HG02588 (cell line): ENCODE measurements around the gene ARRB1.
A peak's percentile ranks its signal among the peaks of the same experiment; 100 is the strongest.

Source experiments
- ATAC-seq: cut with Tn5 transposase; IDR thresholded peaks from one replicate; pipeline ENCODE4 v1.9.1; 2021; ENCODE audit warnings: mild to moderate bottlenecking, moderate library complexity; ENCODE audit not compliant: unreplicated experiment

The ARRB1 gene

DNA sequence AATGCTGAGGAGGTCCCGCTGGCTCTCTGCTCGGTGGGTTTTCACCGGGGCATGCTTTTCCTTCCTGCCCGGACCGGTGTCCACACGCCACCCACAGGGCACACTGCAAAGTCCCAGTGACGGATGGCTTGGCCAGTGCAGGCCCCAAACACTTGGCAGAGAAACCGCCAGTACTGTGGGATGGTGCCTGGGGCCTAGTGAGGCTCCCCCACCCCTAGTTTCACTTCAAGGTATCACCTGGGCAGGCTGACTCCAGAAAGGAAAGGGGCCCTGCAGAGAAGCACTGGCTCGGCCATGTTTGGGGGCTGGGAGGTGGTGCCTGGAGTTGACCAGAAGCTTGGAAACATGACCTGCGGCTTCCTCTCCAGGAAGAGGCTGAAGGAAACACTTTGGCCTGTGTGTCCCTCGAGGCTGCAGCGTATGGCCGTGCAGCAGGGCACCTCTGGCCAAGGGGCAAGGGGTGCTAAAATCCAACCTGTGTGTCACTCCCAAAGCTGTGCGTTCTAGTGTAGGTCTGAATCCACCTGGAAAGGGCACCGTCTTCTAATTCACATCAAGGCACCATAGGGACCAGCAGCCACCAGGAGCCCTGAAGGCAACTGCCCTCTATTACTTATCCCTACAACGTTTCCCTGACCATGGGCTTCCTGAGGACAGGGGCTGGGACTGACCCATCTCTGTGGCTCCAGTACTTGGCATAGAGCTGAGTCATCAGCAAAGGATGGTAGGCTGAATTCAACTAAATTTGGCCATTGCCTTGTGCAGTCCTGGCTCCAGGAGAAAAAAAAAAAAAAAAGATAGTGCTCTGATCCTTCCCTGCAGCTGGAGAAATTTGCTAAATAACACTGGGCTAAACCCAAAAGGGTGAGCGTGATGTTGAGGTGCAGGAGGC lies 88.3 kb downstream of the ARRB1 start:
- no peak for ATAC-seq

DNA sequence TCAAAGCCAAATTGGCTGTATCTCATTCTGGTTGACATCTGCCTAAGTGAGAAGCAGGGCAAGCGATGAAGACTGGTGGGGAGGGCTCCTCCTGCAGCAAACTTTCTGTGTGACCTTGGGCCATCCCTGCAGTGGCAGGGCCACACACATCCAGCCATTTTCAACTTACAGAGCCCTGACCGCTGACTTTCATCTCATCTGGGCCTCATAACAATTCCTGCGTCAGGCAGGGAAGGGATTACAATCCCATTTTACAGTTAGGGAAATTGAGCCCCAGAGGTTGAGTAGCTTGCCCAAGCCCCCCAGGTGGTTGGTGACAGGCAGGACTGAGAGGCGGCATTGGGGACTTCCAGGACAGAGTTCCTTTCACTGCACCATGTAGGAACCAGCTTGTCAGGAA lies 89.0 kb downstream of the ARRB1 start:
- ATAC-seq = no peak

DNA sequence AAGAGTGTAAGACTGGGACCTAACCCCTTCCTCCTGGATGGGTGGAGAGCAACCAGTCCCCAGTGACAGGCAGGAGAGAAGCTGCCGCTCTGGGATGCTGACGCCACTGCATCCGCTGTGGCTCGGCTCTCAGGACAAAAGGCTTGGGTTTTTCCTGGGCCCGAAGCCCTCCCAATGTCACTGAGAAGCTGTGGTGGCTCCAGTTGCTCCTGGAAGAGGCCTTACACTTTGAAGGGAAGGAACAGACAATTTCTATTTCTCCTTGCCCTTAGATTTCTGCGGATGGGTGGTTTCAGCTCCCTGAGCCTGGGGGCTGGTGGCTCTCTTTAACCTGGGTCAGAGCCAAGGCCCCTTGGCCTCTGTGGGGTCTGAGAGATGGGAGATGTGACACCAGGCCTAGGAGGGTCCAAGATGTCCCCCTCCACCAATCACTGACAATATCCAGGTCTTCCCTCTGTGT lies 89.5 kb downstream of the ARRB1 start:
- ATAC-seq = no peak

DNA sequence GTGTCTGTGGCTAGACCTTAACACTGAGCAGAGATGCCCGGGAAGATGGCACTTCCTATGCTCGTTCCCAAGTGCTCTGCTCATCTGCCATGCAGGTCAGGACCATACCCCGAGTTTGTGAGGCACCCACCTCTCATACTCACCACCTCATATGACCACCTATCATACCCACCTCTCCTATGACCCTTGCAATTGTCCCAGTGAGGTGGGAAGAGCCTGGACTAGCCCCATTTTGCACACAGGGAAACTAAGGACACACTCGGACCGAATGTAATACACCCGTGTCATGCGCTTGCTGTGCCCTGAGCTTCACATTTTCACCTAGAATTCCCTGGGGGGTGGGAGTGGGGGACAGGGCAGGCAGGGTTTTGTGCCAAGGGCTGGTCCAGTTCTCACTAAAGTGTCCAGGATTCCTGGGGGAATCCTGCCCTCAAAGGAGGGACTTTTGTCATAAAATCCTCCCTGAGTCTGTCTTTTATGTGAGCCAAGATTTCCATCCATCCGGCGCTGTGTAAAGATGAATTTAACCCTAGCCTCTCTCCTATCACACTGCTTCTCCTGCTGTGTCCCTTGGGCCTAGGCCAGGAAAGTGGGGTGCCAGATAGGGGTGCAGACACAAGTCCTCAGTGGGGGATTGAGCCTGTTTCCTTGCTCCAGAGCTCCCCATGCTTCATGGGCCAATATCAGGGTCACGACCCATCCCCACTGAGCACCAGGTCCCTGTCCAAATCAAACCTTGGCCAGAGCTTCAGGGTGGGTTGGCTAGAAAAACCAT lies 90.9 kb downstream of the ARRB1 start:
- no peak for ATAC-seq

DNA sequence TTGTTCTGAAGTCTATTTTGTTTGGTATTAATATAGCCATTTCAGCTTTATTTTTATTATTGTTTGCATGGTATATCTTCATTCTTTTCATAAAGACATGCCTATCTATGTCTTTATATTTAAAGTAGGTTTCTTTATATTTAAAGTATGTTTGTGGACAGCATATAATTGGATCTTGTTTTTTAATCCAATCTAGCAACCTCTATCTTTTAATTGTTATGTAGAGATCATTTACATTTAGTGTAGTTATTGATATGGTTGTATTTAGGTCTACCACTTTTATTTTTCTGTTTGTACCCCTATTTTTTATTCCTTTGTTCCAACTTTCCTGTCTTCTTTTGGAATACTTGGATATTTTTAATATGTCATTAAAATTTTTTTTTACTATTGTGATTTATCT lies 97.1 kb downstream of the ARRB1 start:
- no peak for ATAC-seq

DNA sequence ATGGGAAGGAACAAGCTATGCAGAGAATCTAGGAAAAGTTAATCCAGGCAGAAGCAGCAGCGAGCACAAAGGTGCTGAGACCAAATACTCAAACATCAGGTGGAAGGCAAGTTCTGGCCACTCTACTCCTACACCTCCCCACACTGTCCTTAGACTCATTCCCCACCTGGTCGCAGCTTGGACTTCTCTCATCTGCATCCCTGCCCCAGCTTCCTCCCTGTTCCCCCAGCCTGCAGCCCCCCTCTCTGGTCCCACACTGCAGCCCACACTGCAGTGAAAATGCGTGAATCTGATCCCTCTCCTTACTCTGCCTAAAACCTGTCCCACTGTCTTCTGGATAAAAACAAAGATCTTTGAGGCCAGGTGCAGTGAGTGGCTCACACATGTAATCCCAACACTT lies 101.8 kb downstream of the ARRB1 start:
- no peak for ATAC-seq

DNA sequence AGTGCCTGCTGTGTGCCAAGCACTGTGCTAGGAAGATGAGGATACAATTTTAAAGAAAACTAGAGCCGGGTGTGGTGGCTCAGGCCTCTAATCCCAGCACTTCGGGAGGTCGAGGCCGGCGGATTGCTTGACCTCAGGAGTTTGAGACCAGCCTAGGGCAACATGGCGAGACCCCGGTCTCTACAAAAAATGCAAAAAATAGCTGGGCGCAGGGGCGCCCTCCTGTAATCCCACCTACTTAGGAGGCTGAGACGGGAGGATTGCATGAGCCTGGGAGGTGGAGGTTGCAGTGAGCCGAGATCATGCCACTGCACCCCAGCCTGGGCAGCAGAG lies 102.6 kb downstream of the ARRB1 start:
- no peak for ATAC-seq

DNA sequence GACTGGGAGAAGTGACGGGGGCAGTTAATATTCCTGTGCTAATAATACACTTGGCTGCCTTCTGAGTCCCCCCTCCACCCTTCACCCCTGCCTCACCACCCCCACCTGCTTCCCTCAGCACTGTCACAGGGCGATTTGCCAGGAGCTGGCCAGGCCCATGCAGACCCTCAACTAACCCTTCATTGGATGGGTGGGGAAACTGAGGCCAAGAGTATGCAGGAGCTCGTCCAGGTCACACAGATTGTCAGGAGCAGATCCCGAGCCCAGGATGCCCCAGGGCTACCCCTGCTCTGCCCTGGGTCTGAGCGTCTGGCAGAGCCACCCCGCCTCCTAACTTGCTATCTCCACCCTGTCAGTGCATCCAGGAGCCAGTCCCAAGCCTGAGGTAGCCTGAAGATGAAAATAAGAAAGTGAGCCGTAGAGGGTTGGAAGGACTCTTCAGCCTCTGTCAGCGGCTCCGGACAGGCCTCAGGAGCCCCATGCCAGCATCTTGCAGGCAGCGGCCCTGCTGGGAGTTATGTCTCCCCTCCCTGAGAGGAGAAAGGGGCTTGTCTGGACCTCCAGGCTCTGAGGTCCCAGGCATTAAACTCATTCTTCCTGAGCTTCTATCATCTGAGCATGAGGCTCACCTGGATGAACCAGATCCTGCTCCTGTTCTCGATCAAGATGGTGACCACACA lies 104.7 kb downstream of the ARRB1 start:
- no peak for ATAC-seq

DNA sequence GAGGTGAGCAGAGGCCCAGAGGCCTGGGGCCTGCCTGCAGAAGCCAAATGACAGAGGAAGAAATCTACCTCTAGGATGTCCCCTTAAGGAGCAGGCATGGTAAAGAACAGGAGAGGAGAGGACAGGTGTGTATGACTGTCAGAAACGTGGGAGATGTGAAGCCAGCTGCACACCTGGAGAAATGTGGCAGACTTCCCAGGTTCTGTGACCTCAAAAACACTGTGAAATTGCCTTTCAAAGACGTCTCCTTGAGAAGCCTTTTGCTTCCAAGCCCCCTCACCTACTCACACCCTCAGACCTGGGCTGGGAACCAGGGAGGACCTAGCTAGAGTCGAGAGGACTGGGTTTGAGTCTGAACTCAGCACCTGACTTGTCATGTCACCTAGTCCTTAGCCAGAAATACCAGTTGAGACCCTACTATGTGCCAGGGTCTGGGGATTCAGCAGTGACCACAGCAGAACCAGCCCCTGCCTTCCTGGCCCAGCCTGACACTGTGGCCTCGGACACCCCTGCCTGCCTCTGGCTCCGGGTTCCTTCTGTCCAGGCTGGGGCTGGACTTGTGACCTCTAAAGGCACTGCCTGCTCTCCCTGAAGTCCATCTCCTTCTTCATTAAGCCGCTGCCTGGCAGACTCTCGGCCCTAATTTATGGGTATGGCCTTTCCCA lies 105.3 kb downstream of the ARRB1 start:
- no peak for ATAC-seq

DNA sequence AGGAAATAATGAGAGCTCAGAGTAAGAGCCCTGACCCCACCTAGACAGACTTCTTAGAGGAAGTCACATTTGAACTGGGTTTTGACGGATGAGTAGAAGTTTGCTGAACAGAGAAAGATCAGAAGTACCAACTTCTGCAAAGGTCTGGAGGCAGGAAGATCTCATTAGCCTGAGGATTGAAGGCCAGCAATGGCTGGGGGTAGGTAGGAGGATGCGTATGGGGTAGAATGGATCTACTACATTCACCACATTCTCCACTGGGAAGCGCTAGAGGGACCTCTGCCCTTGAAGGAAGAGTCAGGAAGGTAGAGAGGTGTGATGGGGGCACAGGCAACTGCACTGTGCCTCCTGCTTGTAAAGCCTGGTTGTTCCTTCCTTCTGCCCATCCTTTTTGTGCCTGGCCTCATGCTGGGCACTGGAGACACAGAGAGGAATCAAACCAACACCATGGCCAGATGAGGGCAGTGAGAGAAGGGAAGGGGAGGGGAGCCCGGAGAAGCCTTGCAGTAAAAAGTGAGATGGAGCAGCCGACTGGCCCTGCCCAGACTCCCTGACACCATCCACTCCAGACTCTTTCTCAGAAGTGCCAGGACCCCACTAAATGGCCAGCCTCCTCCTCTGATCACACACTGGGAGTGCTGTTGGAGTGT lies 106.0 kb downstream of the ARRB1 start:
- no peak for ATAC-seq

DNA sequence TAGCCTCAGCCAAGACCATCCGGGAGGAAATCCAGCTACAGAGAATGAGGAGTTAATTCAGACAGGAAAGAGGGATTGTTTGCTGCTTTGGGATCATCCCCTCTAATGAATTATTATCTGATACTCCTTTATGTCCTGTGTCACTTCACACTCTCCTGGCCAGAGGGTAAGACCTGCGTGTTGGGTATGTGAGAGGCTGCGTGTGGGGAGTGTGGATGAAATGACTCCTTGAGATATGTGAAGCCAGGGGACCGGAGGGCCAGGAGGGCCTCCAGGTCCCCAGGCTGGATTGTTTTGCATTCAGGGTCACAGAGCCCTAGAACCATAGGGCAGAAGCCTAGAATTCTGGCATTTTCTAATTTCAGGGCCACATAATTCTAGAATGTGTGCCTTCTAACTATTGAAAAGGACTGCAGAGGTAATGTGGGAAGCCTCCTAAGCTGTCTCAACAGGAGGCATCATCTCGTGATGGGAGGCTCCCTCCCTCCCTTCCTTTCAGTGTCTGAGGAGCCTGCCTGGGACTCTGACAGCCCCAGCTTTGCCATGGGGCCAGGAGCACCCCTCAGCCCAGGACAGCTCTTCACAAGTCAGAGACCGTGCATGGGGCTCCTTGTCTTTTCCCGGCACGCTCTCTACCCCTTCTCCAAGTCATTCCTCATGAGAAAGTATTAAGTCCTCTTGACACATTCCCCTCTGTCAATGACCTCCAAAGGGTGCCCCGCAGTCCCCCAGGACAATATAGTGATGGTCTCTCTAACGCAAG lies 107.2 kb downstream of the ARRB1 start:
- no peak for ATAC-seq

DNA sequence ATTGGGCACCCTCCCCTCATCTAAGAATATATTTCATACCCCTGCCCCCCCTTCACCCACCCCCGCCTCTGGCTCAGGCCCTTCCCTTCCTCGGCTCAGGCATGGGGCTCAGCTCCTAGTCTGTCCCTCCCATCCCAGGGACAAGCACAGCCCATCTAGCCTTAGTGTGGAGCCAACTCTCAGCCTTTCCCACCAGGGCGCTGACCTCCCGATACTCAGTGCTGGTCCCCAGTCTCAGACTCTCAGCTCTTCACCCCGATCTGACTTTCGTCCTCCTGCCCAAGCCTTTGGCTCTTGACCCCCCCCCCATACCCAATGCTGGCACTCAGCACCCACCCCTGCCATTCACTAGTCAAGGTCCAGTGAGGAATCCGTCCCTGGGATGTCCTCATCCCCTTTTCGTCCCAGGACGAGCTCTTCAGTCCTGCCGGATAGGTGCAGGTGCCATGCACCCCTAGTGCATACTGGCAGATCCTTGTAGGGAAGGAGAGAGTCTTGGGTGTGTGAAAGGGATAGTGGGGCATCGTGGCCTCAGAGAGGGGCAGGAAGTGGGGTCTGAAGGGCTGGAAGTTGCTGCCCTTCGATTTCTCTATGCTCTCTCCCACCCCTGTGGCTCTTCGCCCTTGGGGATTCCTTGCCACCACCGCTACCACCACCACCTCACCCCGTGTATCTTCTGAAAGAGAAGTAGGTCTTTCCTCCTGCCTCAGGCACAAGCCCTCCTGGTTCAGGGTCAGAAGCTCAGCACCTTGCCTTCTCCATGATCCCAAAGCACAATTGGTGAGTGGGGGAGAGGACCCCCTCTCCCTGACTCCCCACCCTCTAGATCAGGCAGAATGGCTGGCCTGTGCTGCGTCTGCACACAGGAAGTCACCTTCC lies 108.5 kb downstream of the ARRB1 start:
- no peak for ATAC-seq

DNA sequence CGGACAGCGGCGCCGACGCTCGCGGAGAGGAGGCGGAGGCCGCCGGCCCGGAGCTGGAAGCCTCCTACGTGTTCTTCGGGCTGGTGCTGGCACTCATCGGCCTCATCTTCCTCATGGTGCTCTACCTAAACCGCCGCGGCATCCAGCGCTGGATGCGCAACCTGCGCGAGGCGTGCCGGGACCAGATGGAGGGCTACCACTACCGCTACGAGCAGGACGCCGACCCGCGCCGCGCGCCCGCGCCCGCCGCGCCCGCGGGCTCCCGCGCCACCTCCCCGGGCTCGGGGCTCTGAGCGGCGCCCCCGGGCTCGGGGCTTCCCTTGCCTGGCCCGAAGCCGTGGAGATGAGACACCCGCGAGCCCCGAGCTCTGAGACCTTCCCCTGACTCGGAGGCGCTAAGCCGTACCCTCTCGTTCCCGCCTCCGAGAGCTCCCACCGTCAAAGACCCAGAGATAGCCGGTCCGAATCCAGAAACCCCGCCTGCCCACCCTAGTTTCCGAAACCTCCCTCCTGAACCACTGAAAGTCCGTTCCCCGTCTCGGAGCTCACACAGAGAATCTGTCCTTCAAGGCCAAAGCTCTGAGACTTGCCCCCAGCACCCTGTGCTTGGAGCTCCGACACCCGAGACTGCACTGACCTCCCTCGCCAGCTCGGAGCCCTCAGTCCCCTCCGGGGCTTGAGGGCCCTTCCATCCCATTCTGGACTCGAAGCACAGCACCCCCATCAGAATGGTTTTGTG lies 109.4 kb downstream of the ARRB1 start:
- no peak for ATAC-seq

DNA sequence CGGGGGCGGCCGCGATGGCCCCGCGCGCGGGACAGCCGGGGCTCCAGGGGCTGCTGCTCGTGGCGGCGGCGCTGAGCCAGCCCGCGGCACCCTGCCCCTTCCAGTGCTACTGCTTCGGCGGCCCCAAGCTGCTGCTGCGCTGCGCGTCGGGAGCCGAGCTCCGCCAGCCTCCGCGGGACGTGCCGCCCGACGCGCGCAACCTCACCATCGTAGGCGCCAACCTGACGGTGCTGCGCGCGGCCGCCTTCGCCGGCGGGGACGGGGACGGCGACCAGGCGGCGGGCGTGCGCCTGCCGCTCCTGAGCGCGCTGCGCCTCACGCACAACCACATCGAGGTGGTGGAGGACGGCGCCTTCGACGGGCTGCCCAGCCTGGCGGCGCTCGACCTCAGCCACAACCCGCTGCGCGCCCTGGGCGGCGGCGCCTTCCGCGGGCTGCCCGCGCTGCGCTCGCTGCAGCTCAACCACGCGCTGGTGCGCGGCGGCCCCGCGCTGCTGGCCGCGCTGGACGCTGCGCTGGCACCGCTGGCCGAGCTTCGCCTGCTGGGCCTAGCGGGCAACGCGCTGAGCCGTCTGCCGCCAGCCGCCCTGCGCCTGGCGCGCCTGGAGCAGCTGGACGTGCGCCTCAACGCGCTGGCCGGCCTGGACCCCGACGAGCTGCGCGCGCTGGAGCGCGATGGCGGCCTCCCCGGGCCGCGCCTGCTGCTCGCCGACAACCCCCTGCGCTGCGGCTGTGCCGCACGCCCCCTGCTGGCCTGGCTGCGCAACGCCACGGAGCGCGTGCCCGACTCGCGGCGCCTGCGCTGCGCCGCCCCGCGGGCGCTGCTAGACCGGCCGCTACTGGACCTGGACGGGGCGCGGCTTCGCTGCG lies 110.2 kb downstream of the ARRB1 start:
- ATAC-seq = peak; percentile 84

DNA sequence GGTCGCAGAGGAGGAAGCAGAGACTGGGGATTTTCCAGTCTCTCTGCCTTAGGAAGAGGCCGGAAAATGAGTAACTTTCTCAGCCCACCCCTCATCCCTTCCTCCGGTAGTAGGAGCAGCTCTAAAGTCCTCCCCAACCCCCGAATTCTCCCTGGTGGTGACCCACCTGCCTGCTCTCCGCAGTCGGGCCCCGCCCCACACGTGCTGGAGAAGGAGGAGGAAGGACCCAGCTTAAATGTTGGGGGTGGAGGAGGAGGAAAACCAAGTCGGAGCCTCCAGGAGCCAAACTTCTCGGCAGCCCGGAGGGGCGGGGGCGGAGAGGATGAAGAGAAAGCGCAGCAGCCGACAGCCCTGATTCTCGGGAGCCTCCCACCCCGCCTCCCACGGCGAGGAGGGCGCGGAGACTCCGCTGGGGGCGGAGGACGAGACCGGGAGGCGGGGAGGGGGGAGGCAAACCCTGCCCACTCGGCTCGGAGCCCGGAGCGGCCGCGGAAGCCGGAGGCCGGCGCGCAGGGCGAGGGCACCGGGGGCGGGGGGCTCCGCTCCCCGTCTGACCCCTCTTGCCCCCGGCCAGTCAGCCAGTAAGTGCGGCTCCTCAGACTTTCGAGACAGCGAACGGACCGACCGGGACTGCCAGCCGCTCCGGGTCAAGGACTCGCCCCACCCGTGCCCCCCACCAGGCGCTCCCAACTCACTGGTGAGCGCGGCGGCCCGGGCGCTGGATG lies 111.0 kb downstream of the ARRB1 start, which contains the start of gene TPBGL:
Gene TPBGL, plus strand, starts transcription at position 464 of the 725 bp plus-strand sequence. CDS start 276 bp downstream, outside the sequence.
- no peak for ATAC-seq

DNA sequence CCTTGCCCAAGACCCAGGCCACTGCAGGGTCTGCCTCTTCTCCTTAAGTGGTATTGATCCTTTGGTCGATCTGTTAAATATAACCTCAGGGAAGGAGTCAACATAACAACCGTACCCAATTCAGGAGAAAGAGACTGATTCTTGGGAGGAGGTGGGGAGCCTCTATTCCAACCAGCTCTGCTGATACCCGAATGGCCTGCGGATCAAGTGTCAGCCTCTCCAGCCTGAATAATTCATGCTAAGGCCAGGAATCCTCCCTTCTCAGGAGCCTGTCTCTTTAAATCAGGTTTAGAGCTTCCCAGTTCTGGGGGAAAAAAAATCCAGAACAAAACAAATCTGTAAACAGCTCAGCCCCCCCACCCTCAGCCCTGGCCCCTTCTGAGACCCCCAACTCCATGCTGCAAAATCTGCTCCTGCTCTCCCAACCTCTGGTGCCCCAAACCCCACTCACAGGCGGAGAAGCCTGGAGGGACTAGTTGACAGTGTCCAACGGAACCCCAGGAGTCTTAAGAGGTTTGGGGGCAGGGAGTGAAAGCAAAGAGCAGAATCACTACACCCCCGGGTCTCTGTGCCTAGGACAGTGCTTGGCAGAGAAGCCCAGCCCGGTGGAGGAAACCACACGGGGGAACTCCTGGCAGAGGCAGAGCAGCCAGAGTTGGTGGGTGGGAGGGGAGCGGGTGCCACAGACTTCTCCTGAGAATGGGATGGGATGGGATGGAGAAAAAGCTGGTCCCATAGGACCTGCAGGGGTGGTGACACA lies 111.8 kb downstream of the ARRB1 start:
- ATAC-seq = no peak
